ENCODE results near the gene ARMH1. TPM values are rescaled to one million over a fixed set of nuclear protein-coding genes. Genes with fewer than 3 reads are reported as not detected.

ARMH1 gene
- total and polyA plus RNA-seq, 10 donors = 12.2 to 86.0 (median 20.8) TPM

- Histone ChIP-seq H3K4me1 (peaks cover 0 to 22% (median 3%) of the 10 kb centered on the region in 6 donors), H3K27ac (no peak overlapping the region), H3K36me3 (no peaks in the 10 kb centered on the region), H3K9me3 (no peaks in the 10 kb centered on the region), H3K27me3 (replicated peaks in 1 of 7) (no peaks in the 10 kb centered on the region), H3K4me3 (no peak overlapping the region)
- TF ChIP-seq POLR2AphosphoS5 (IDR thresholded peaks at IDR 0.05) (no peak), POLR2A (IDR thresholded peaks at IDR 0.05) (no peak)
- TF ChIP-seq, protein P1, sequence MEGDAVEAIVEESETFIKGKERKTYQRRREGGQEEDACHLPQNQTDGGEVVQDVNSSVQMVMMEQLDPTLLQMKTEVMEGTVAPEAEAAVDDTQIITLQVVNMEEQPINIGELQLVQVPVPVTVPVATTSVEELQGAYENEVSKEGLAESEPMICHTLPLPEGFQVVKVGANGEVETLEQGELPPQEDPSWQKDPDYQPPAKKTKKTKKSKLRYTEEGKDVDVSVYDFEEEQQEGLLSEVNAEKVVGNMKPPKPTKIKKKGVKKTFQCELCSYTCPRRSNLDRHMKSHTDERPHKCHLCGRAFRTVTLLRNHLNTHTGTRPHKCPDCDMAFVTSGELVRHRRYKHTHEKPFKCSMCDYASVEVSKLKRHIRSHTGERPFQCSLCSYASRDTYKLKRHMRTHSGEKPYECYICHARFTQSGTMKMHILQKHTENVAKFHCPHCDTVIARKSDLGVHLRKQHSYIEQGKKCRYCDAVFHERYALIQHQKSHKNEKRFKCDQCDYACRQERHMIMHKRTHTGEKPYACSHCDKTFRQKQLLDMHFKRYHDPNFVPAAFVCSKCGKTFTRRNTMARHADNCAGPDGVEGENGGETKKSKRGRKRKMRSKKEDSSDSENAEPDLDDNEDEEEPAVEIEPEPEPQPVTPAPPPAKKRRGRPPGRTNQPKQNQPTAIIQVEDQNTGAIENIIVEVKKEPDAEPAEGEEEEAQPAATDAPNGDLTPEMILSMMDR (IDR thresholded peaks at IDR 0.05 in 8 of 11, conservative IDR thresholded peaks at IDR 0.05 in 3 of 11) = no peak
- intact Hi-C loops (cut with DNase I; ENCODE audit: low total_unique reads) = no loop called here
- WGBS, 5 donors = 91 to 93% (median 92%) methylated on average over 12 of the region's 12 CpGs
- DNase-seq = peak; percentile 11
Measured at GRCh38 chr1:44688760-44689446, 14.4 kb downstream of the ARMH1 start.

GRCh38 chr1:44689447-44689765, 14.9 kb downstream of the ARMH1 start:
- no peak overlapping the region for H3K27ac ChIP-seq
- no peaks in the 10 kb centered on the region for H3K36me3 ChIP-seq
- intact Hi-C loops (cut with DNase I; ENCODE audit: low total_unique reads) = no loop called here
- WGBS, 5 donors = 79 to 100% (median 92%) methylated on average over 3 of the region's 3 CpGs
- DNase-seq = no peak
- H3K27me3 ChIP-seq (replicated peaks in 1 of 7) = no peaks in the 10 kb centered on the region
- peaks cover 0 to 17% (median 1%) of the 10 kb centered on the region in 6 donors for H3K4me1 ChIP-seq
- H3K4me3 ChIP-seq = no peak overlapping the region
- H3K9me3 ChIP-seq = no peaks in the 10 kb centered on the region
- TF ChIP-seq POLR2AphosphoS5 (IDR thresholded peaks at IDR 0.05) = no peak
- no peak for TF ChIP-seq POLR2A (IDR thresholded peaks at IDR 0.05)
- TF ChIP-seq, protein P1 (IDR thresholded peaks at IDR 0.05 in 8 of 11, conservative IDR thresholded peaks at IDR 0.05 in 3 of 11) = no peak

DNA sequence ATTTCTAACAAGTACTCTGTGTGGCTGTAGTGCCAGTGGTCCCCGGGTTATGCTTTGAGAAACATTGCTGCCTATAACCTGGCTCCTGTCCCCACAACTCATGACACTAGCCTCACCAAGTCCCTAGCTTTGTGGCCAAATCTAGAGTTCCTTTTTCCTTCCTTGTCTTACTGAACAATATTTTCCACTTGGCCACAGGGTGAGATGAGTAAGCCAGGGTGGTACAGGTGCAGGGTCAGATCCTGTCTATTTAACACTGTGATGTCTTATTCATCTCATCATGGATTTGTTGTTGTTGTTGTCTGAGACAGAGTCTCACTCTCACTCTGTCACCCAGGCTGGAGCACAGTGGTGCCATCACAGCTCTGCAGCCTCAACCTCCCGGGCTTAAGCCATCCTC, 18.6 kb downstream of the ARMH1 start:
- intact Hi-C loops (cut with DNase I; ENCODE audit: low total_unique reads) = no loop called here

GRCh38 chr1:44693900-44694299, 19.4 kb downstream of the ARMH1 start:
- Histone ChIP-seq H3K9me3 (no peaks in the 10 kb centered on the region), H3K4me3 (no peak overlapping the region), H3K27ac (no peak overlapping the region), H3K36me3 (no peaks in the 10 kb centered on the region), H3K27me3 (replicated peaks in 1 of 7) (no peaks in the 10 kb centered on the region), H3K4me1 (peaks cover 0 to 44% (median 30%) of the 10 kb centered on the region in 6 donors)
- intact Hi-C loops (cut with DNase I; ENCODE audit: low total_unique reads) = no loop called here
- TF ChIP-seq POLR2AphosphoS5 (IDR thresholded peaks at IDR 0.05) (no peak), POLR2A (IDR thresholded peaks at IDR 0.05) (no peak)
- TF ChIP-seq, protein P1 (IDR thresholded peaks at IDR 0.05 in 8 of 11, conservative IDR thresholded peaks at IDR 0.05 in 3 of 11) = no peak
- no peak for DNase-seq
- 92 to 99% (median 96%) methylated on average over 3 of the region's 3 CpGs for WGBS, 5 donors

More for the DNA sequence above, 18.6 kb downstream of the ARMH1 start:
- Histone ChIP-seq H3K9me3 (no peaks in the 10 kb centered on the region), H3K27me3 (replicated peaks in 1 of 7) (no peaks in the 10 kb centered on the region), H3K4me3 (no peak overlapping the region), H3K4me1 (peaks cover 0 to 37% (median 23%) of the 10 kb centered on the region in 6 donors), H3K27ac (no peak overlapping the region), H3K36me3 (no peaks in the 10 kb centered on the region)
- DNase-seq = peak; percentile 37
- TF ChIP-seq, protein P1 (IDR thresholded peaks at IDR 0.05 in 8 of 11, conservative IDR thresholded peaks at IDR 0.05 in 3 of 11) = no peak
- no peak for TF ChIP-seq POLR2A (IDR thresholded peaks at IDR 0.05)
- no peak for TF ChIP-seq POLR2AphosphoS5 (IDR thresholded peaks at IDR 0.05)
- WGBS, 5 donors = 67 to 93% (median 82%) methylated on average over 2 of the region's 2 CpGs

Data from spleen (tissue), 11 donors.